Neural crest cell (in vitro differentiated cells): ENCODE measurements around the gene POLR3E. TPM values are rescaled to one million over a fixed set of nuclear protein-coding genes. Genes with fewer than 3 reads are reported as not detected.
A peak's percentile ranks its signal among the peaks of the same experiment; 100 is the strongest.

Experiments used
- DNase-seq: peaks from one replicate; pipeline ENCODE4 v3.0.0; 2021; ENCODE audit warnings: low read depth, mixed read lengths, low spot score
- H3K27ac Mint-ChIP-seq: one replicate; pipeline ENCODE4 v1.8.0; 2021; ENCODE audit warnings: mild to moderate bottlenecking, mixed read lengths; ENCODE audit not compliant: unreplicated experiment
- H3K27me3 Mint-ChIP-seq: 2 replicates; pipeline ENCODE4 v1.8.0; 2021; ENCODE audit warnings: low read depth, mild to moderate bottlenecking, mixed read lengths
- H3K36me3 Mint-ChIP-seq: 2 replicates; pipeline ENCODE4 v1.8.0; 2021; ENCODE audit warnings: low read depth, mild to moderate bottlenecking, mixed read lengths
- H3K4me1 Mint-ChIP-seq: 2 replicates; pipeline ENCODE4 v1.8.0; 2021; ENCODE audit warnings: mixed read lengths
- H3K4me3 Mint-ChIP-seq: one replicate; pipeline ENCODE4 v1.8.0; 2021; ENCODE audit warnings: mild to moderate bottlenecking, mixed read lengths
- H3K9me3 Mint-ChIP-seq: 2 replicates; pipeline ENCODE4 v1.8.0; 2021; ENCODE audit warnings: mixed read lengths
- CTCF ChIP-seq: fragments of 200-600 bp; sonication (generic); conservative IDR thresholded peaks from 2 replicates; pipeline ENCODE4 v1.5.0; 2021; ENCODE audit warnings: antibody characterized with exemption, mild to moderate bottlenecking
- total RNA-seq: library from RNA; stranded (reverse); gene quantifications from 2 replicates; pipeline ENCODE4 v1.2.1, GENCODE V29; 2021

Gene POLR3E
- total RNA-seq, 1 donor from 2014 or later, result 73.5 TPM

- Mint-ChIP-seq H3K4me1 (peaks cover 22% of the 10 kb centered on the region), H3K4me3 (peak overlapping the region; percentile 50), H3K36me3 (peaks cover 4% of the 10 kb centered on the region), H3K27ac (no peak overlapping the region), H3K9me3 (no peaks in the 10 kb centered on the region), H3K27me3 (peaks cover 11% of the 10 kb centered on the region)
- no peak for TF ChIP-seq CTCF
- no peak for DNase-seq
Observed at GRCh38 chr16:22292320-22292719, 4.9 kb upstream of the POLR3E start.

DNA sequence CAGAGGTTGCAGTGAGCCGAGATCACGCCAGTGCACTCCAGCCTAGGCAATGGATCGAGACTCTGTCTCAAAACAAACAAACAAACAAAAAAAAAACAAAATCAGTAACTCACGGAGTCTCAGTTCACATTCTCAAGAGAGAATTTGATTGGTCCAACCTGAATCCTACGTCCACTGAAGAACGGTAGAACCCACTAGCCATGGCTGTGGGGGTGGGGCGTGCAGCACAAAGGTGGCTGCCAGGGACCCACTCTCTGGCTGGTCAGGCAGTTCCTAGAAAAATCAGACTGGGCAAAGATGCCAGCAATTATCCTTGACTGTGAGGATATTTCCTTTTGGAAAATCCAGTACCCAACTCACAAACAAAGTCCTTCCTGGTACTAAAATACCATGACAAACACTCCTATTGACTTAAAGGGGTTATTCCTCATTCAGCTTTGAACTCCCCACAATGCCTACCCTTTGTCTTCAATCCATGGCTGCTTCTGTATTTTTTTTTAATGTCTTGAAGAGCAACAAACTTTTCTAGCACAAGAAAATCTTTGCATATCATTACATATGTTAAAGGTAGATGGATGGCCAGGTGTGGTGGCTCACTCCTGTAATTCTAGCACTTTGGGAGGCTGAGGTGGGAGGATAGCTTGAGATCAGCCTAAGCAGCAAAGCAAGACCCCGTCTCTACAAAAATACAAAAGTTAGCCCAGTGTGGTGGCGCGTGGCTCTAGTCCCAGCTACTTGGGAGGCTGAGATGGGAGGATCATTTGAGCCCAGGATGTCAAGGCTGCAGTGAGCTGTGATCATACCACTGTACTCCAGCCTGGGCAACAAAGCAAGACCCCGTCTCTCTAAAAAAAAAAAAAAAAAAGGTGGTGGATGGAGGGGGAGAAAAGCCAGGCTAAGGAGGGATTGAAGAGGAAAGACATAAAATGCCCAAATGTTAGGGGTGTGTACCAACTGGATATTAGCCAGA lies 3.8 kb upstream of the POLR3E start:
- peaks cover 3% of the 10 kb centered on the region for H3K9me3 Mint-ChIP-seq
- H3K4me1 Mint-ChIP-seq, result peaks cover 24% of the 10 kb centered on the region
- peak overlapping the region; percentile 45 for H3K4me3 Mint-ChIP-seq
- peaks cover 9% of the 10 kb centered on the region for H3K36me3 Mint-ChIP-seq
- peaks cover 16% of the 10 kb centered on the region for H3K27me3 Mint-ChIP-seq
- no peak overlapping the region for H3K27ac Mint-ChIP-seq
- DNase-seq, result no peak
- TF ChIP-seq CTCF, result no peak

DNA sequence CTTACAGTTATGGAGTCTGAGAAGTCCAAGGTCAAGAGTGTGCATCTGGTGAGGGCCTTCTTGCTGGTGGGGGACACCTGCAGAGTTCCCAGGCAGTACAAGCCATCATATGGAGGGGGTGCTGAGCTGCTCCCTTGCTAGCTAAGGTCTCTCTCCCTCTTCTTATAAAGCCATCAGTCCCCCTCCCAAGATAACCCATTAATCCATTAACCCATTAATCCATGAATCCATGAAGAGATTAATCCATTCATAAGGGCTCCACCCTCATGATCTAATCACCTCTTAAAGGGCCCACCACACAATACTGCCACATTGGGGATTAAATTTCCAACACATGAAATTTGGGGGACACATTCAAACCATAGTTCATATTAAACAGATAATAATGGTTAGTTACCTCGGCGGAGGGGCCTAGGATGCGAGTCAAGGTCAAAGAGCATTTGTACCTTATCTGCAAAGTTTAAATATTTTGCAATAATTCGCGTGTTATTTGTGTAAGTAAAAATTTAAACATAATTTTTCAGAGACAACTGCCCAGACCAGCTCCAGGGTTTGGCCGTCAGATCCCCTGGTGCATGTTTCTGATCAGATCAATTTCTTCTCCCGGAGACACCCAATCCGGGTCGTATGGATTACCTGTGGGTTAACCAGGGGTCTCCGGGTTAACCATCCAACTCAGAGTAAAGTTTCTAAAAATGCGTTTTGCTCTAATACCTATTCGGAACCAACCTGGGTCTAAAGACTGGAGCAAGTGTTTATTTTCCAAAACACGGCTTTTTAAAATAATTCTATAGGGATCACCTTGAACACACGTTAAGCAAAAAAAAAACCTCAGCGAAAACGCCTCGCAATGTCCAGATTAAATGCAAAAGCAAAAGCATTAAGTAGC lies 740 bp upstream of the POLR3E start:
- H3K27me3 Mint-ChIP-seq, result peaks cover 18% of the 10 kb centered on the region
- no peak for DNase-seq
- peak overlapping the region; percentile 57 for H3K27ac Mint-ChIP-seq
- H3K4me3 Mint-ChIP-seq, result peak overlapping the region; percentile 99
- peaks cover 3% of the 10 kb centered on the region for H3K9me3 Mint-ChIP-seq
- peaks cover 41% of the 10 kb centered on the region for H3K4me1 Mint-ChIP-seq
- peaks cover 11% of the 10 kb centered on the region for H3K36me3 Mint-ChIP-seq
- no peak for TF ChIP-seq CTCF

- no peak for TF ChIP-seq CTCF
- Mint-ChIP-seq H3K36me3 (peaks cover 11% of the 10 kb centered on the region), H3K27ac (peak overlapping the region; percentile 97), H3K9me3 (peaks cover 3% of the 10 kb centered on the region), H3K4me1 (peaks cover 38% of the 10 kb centered on the region), H3K27me3 (peaks cover 18% of the 10 kb centered on the region), H3K4me3 (peak overlapping the region; percentile 99)
- peak; percentile 58 for DNase-seq
Observed at GRCh38 chr16:22297871-22298733, 893 bp downstream of the POLR3E start.

DNA sequence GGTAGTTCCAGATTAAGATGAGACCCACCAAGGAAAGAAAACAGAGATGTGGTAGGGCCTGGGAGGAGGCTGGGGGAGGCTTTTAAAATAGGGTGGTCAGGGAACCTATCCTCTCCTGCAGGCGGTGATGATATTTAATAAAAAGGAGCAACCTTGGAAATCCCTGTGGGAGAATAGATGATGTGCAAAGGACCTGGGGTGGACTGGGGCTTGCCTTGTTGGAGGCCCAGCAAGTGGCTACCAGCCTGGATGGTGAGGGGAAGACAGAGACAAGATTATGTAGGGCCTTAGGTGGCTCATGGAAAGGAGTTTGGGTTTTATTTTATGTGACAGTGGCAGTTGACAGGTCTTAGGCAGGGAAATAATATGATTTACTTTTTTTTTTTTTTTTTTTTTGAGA lies 1.8 kb downstream of the POLR3E start:
- no peak for TF ChIP-seq CTCF
- Mint-ChIP-seq H3K9me3 (peaks cover 3% of the 10 kb centered on the region), H3K4me3 (peak overlapping the region; percentile 99), H3K4me1 (peaks cover 38% of the 10 kb centered on the region), H3K27ac (no peak overlapping the region), H3K27me3 (peaks cover 18% of the 10 kb centered on the region), H3K36me3 (peaks cover 11% of the 10 kb centered on the region)
- DNase-seq, result no peak
